Glutamatergic neuron (in vitro differentiated cells): ENCODE results near the gene MTAP. TPM values are rescaled to one million over a fixed set of nuclear protein-coding genes. Genes with fewer than 3 reads are reported as not detected.

Source experiments
- DNase-seq: peaks from one replicate; pipeline ENCODE4 v3.0.0; 2022
- H3K27ac Mint-ChIP-seq: one replicate; pipeline ENCODE4 v1.8.0; 2020; ENCODE audit warnings: mild to moderate bottlenecking, mixed read lengths, inconsistent platforms; ENCODE audit not compliant: unreplicated experiment
- H3K27me3 Mint-ChIP-seq: one replicate; pipeline ENCODE4 v1.8.0; 2020; ENCODE audit warnings: mild to moderate bottlenecking, moderate library complexity, mixed read lengths, inconsistent platforms; ENCODE audit not compliant: unreplicated experiment
- H3K36me3 Mint-ChIP-seq: one replicate; pipeline ENCODE4 v1.8.0; 2020; ENCODE audit warnings: mild to moderate bottlenecking, mixed read lengths, inconsistent platforms; ENCODE audit not compliant: unreplicated experiment
- H3K4me1 Mint-ChIP-seq: one replicate; pipeline ENCODE4 v1.8.0; 2020; ENCODE audit warnings: mild to moderate bottlenecking, low read depth, mixed read lengths, inconsistent platforms; ENCODE audit not compliant: unreplicated experiment
- H3K4me3 Mint-ChIP-seq: one replicate; pipeline ENCODE4 v1.8.0; 2020; ENCODE audit warnings: mild to moderate bottlenecking, mixed read lengths, inconsistent platforms; ENCODE audit not compliant: unreplicated experiment
- H3K9me3 Mint-ChIP-seq: one replicate; pipeline ENCODE4 v1.8.0; 2020; ENCODE audit warnings: mild to moderate bottlenecking, moderate library complexity, mixed read lengths, inconsistent platforms; ENCODE audit not compliant: unreplicated experiment
- total RNA-seq: library from RNA; stranded (reverse); fragmentation: NEBNext Ultra II Directional; extraction: Animal tissue kit (Norgen Biotek cat#: 25700); gene quantifications from one replicate; pipeline ENCODE4 v1.2.1, GENCODE V29; 2021; ENCODE audit not compliant: unreplicated experiment
- TF ChIP-seq, protein P1 (sequence below): fragments of 200-600 bp; sonication (generic); IDR thresholded peaks from one replicate; pipeline ENCODE4 v1.5.0; 2021; ENCODE audit not compliant: partially characterized antibody, unreplicated experiment

MTAP gene
- total RNA-seq, 1 donor from 2014 or later, result 48.1 TPM

DNA sequence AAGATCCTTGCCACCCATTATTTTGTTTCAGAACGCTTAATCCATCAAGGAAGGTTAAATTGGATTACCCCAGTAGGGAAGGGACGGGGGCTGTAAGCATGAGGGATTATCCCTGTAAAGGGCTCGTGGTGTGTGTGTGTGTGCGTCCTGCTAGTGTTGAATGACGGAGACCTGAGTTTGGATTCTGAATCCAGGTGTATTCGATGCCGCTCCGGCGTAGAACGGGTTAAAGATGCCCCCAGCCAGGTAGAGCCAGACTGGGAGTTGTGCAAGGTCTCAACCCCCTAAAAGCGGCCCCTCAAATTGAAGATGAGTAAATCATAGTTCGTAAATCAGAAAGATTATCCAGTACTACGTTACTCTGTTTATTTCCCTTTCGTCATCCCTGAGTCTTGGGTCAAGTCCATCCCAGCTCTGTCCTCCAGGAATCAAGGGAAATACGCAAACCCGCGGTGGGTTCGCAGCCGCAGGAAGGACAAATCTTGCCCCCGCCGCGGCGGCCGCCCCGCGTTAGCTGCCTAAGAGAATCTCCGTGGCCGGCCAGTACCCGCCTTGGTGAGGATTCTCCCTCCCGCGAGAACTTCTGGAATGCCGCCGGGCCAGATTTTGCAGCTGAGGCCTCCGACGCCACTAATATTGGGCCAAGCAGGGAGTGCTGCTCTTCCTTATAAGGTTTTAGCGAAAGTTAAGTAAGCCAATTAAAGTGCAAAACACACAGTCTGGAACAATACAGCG lies 586 bp upstream of the MTAP start:
- TF ChIP-seq, protein P1, sequence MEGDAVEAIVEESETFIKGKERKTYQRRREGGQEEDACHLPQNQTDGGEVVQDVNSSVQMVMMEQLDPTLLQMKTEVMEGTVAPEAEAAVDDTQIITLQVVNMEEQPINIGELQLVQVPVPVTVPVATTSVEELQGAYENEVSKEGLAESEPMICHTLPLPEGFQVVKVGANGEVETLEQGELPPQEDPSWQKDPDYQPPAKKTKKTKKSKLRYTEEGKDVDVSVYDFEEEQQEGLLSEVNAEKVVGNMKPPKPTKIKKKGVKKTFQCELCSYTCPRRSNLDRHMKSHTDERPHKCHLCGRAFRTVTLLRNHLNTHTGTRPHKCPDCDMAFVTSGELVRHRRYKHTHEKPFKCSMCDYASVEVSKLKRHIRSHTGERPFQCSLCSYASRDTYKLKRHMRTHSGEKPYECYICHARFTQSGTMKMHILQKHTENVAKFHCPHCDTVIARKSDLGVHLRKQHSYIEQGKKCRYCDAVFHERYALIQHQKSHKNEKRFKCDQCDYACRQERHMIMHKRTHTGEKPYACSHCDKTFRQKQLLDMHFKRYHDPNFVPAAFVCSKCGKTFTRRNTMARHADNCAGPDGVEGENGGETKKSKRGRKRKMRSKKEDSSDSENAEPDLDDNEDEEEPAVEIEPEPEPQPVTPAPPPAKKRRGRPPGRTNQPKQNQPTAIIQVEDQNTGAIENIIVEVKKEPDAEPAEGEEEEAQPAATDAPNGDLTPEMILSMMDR, result no peak
- Mint-ChIP-seq H3K36me3 (peaks cover 3% of the 10 kb centered on the region), H3K9me3 (peaks cover 15% of the 10 kb centered on the region), H3K27me3 (peaks cover 10% of the 10 kb centered on the region), H3K4me3 (peak overlapping the region; percentile 100), H3K27ac (peak overlapping the region; percentile 84), H3K4me1 (peaks cover 25% of the 10 kb centered on the region)
- peak; percentile 74 for DNase-seq

GRCh38 chr9:21803649-21804048 lies 1.2 kb downstream of the MTAP start:
- Mint-ChIP-seq H3K4me3 (peak overlapping the region; percentile 100), H3K27ac (peak overlapping the region; percentile 98), H3K36me3 (peaks cover 3% of the 10 kb centered on the region), H3K4me1 (peaks cover 27% of the 10 kb centered on the region), H3K9me3 (peaks cover 15% of the 10 kb centered on the region), H3K27me3 (peaks cover 10% of the 10 kb centered on the region)
- DNase-seq, result no peak
- TF ChIP-seq, protein P1, result no peak

DNA sequence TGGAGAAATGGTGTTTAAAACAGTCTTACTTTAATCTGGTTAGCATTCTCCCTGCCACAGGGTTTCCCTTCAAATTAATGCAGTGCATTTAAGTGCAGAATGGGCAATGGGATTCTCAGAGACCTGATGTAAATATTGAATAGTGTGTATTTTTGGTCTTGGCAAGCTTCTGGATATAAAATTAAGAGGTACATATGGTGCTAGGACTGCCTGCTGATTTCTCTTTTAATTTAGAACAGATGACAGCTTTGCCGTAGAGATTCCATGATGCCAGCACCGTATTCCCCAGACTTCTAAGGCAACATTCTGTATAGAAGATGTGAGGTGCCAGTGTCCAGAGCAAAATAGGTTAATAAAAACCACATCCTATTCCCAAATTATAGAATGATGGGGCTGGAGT lies 1.9 kb downstream of the MTAP start:
- Mint-ChIP-seq H3K9me3 (peaks cover 17% of the 10 kb centered on the region), H3K36me3 (peaks cover 3% of the 10 kb centered on the region), H3K27me3 (peaks cover 10% of the 10 kb centered on the region), H3K27ac (peak overlapping the region; percentile 98), H3K4me1 (peaks cover 27% of the 10 kb centered on the region), H3K4me3 (peak overlapping the region; percentile 100)
- TF ChIP-seq, protein P1, result no peak
- DNase-seq, result no peak

- Mint-ChIP-seq H3K27ac (no peak overlapping the region), H3K4me3 (peak overlapping the region; percentile 100), H3K36me3 (peaks cover 3% of the 10 kb centered on the region), H3K4me1 (peaks cover 27% of the 10 kb centered on the region), H3K9me3 (peaks cover 17% of the 10 kb centered on the region), H3K27me3 (peaks cover 10% of the 10 kb centered on the region)
- TF ChIP-seq, protein P1, result no peak
- DNase-seq, result no peak
Observed at GRCh38 chr9:21804791-21805190, 2.4 kb downstream of the MTAP start.

- TF ChIP-seq, protein P1, result no peak
- H3K36me3 Mint-ChIP-seq, result peaks cover 3% of the 10 kb centered on the region
- no peak for DNase-seq
- H3K27me3 Mint-ChIP-seq, result peaks cover 7% of the 10 kb centered on the region
- H3K9me3 Mint-ChIP-seq, result peaks cover 14% of the 10 kb centered on the region
- H3K27ac Mint-ChIP-seq, result peak overlapping the region; percentile 60
- H3K4me3 Mint-ChIP-seq, result no peak overlapping the region
- H3K4me1 Mint-ChIP-seq, result peaks cover 27% of the 10 kb centered on the region
Observed at GRCh38 chr9:21806644-21807043, 4.2 kb downstream of the MTAP start.
